Measurements from ENCODE around the gene MADCAM1.

GRCh38 chr19:483332-484072, 12.8 kb upstream of the MADCAM1 start:
- TF ChIP-seq POLR2A (IDR thresholded peaks at IDR 0.05; ENCODE audit: low read depth, low read length) (no peak), POLR2AphosphoS5 (IDR thresholded peaks at IDR 0.05; ENCODE audit: low read depth, low read length) (no peak), TAF1 (IDR thresholded peaks at IDR 0.05; ENCODE audit: low read depth, low read length) (no peak), SPI1 (IDR thresholded peaks at IDR 0.05; ENCODE audit: low read depth, low read length) (no peak), POU2F2 (IDR thresholded peaks at IDR 0.05; ENCODE audit: low read depth, low read length) (no peak), PAX5 (IDR thresholded peaks at IDR 0.05; ENCODE audit: insufficient read depth, low read length, severe bottlenecking) (no peak)
